CD4-positive, alpha-beta T cell treated with Interleukin-4 for 1 hour (primary cell): ENCODE data around the gene RPS6KA5.
"Not testable (repeated sequence)": the region's sequence is repeated elsewhere in the genome, so short reads cannot be mapped to it uniquely, and the experiment has no call there.

Experiments
- DNase-seq, 2 donors: peaks; one replicate each; pipeline ENCODE4 v3.0.0-alpha.2; 2020 to 2022

The RPS6KA5 gene

DNA sequence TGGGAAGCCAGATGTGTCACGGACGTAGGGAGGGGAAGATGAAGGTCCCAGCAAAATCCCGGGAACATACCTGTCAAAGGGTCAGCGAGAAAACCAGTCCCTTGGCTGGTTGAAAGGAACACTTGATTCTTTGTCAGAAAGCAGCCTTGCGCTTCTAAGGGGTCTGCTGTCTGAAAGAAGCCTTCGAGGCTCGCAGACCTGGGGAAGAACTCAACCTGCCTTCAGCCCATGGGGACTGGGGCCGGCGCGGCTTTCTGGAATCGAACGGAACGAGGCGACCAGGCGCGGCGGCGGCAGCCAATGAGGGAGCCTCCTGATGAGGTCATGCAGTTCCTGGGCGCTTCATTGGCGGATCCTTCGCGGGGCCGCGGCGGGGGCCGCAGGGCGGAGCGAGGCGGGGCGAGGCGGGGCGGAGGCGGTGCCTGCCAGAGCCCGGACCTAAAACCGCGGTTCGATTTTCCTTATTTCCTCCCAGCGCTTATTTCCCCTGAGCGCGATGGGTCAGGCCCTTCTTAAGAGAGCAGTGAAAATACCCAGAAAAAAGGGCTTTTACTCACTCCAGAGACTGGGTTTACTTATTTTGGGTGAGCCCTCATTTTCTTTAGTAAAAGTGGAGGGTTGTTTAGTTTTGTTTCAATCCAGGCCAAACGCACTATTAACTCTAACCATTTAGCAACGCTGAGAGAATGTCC is 232.4 kb downstream of the RPS6KA5 start:
- peak; percentile 92 to 93 for DNase-seq

DNA sequence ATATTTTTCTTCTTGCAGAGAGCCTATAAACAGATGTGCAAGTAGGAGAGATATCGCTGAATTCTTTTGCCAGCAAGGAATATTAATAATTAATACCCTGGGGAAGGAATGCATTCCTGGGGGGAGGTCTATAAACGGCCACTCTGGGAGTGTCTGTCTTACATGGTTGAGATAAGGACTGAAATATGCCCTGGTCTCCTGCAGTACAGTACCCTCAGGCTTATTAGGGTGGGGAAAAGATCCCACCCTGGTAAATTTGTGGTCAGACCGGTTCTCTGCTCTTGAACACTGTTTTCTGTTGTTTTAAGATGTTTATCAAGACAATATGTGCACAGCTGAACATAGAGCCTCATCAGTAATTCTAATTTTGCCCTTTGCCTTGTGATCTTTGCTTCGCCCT is 236.9 kb downstream of the RPS6KA5 start:
- not testable (repeated sequence) for DNase-seq

DNA sequence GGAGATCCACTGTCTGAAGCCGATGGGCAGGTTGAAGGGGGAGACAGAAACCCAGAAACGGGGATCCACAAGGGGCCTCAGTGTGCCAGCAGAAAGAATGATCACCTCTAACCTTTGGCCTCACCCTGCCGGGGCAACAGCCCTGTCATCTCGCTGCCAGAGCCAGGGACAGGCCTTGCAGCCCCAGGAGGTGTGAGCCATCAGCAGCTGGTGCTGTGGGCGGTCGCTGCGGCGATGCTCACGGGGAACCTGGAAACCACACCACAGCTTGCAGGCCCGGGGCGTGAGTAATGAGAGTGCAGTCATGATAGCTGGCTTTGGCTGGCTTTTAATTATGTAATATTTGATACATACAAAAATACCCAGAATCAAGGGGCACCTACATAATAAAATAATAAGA is 239.5 kb downstream of the RPS6KA5 start:
- peak; percentile 69 to 70 for DNase-seq

DNA sequence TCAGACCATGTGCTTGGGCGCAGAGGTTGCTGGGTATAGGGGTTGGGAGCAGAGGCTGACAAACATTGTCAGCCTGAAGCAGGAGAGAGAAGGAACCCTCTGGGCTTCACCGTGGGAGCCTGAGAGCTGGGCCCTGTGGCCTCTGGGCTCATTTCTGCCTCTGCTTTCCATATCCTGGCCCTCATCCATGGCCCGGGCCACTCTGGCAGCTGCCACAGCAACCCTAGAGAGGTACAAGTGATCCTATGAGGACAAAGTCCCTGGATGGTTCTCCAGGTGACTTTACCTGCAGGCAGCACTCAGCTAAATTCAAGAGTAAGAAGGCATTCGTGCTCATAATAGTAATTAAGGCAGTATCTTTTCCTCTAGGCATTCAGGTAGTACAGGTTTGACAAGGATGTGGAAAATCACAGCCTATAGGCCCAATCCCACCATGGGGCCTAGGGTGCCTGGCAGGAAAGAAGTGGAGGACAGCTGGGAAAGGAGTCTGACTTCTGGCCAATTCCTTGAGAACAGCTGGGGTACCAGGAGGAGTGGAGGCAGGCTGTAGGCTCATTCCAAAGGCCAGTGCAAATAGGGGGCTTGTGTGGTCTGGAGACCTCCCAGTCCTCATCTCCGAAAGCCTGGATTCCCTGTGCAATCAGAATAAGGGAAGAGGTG is 240.6 kb downstream of the RPS6KA5 start:
- DNase-seq: no peak

DNA sequence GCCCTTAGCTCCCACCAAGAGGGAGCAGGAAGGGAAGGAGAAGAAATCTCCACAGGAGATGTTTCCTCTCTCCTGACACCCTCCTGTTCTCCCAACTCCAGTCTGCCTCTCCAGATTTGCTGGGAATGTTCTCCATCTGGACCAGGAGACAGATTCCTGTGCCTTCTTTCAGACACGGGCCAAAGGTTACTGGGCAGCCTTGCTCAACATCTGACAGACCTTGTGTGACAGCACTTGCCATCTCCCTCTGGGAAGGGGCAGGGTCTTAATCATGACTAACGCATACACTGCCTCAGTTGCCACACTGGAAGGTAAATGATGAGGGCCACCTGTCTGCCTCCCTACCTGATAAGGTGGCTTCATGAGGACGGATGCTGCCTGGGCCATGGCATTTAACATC is 241.7 kb downstream of the RPS6KA5 start:
- DNase-seq: no peak

DNA sequence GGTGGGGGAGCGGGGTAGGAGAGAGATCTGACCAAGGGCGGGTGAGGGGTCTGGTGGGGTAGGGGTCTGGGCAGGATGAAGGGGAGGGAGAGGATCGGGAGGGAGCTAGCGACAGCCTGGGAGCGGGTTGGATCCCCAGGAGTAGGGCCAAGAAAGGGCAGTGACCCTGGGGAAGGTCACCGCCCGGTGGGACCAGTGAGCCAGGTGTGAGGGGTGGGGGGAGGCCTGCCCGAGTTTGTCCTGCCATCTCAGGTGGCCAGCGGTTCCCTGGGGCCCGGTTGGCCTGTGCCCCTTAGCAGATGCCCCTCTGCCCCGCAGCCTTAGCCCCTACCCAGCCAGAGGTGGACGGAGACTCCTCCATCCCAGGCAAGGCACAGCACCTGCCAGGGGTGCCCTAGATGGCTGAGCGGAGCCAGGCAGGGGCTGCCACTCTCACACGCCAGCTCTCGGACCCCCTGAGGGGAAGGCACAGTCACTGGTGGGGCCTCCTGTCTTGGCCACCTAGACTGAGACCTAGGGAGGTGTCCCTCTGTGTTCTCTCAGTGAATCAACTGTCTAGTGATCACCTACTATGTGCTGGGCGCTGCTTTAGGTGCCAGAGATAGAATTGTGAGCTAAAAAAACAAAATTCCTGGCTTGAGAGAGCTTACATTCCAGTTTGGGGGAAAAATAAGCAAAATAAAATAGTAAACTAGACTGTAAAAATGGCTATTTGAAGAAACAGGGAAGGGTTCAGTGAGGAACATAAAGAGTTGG is 243.6 kb downstream of the RPS6KA5 start:
- DNase-seq: no peak

DNA sequence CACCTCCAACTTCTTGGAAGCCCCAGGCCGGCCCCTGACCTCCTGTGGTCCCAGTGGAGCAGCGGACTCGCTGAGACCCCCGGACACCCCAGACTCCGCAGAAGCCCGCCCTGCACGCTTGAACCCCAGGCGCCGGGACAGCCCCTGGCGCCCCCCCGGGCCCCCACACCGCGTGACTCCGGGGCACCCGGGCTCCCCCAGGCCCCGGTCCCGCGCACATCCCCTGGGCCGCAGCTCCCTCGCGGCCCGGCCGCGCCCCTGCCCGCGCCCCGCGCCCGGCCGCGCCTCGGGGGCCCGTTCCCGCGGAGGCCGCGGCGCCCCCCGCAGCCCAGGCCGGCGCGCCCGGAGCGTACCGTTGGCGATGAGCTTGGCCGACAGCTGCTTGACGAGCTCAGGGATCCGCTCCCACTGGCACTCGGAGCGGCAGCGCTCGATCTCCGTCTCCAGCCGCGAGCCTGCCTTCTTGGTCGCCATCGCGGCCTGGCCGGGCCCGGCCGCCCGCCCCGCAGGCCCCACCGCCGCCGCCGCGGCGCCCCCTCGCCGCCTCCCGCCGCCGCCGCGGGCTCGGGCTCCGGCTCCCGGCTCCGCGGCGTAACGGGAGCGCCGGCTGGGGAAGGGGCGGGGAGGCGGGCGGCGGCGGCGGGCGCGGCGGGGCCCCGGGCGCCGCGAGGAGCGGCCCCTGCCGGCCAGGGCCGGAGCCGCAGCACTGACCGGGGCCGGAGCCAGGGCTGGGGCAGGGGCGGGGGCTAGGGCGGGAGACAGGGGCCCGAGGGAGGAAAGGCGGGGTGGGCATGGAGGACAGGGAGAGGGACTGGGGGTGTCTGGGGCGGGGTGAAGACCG is 244.4 kb downstream of the RPS6KA5 start, which contains the start of gene TTC7B:
TSS of gene TTC7B (minus strand) at position 609 of the 841 bp plus-strand sequence. CDS start at position 474, 135 bp downstream.
- peak in 1 of 2 donors; percentile 26 for DNase-seq

DNA sequence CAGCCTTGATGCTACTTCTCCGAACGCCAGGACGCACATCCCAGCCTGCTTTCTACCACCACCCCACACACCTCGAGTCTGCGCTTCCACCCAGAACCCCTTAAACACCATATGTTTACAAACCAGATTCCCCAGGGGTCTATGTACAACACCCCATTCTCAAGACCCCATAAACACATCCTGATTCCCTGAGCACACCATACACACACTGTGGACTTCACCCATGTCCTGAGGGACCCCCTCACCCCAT is 244.9 kb downstream of the RPS6KA5 start:
- DNase-seq: no peak

DNA sequence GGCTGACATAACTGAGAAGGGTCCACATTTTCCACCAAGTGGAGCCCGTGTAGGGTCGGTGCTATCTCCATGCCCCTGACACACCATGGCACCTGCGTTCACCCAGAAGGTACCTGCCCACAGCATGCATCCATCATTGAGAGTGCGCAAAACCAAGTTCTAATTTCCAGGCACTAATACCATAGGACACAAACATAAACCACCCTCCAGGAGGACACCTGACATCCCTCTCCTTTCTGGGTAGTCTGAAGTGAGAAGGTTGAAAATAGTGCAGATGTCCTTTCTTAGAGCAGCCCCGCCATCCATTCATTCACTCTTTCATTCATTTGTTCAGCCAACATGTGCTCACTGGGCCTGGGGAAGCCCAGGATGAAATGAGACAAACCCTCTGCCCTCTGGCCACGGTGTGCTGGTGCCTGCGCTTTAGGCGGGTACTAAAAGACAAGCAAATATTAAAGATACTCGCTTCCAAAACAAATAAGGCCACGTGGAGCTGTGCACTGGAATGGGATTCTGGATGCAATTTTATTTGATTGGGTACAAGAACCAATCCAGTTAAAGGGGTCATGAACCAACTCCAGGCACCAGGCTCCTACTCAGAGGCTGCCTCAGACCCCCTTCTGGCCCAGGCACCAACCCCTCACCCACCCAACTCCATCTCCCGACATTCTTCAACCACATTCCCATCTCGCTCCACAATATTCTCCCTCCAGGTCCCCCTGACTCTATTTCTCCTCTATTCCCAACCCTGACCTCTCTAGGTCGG is 245.5 kb downstream of the RPS6KA5 start:
- no peak for DNase-seq

DNA sequence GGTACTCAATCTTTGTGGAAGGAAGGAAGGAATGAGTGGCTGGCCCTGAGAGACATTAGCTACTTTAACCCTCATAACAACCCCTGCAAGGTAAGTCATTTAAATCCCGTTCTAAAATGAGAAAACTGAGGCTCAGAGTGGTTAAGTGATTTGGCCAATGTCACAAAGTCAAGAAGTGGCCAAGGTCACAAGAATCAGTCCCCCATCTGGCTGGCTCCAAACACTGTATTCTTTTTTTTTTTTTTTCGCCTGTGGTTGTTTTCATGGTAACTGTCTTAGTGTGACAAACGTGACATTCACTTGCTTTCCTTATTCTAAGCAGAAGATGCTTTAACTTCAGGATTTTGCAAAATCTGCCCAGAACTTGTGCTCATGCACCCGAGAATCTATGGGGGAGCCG is 247.0 kb downstream of the RPS6KA5 start:
- DNase-seq: no peak

DNA sequence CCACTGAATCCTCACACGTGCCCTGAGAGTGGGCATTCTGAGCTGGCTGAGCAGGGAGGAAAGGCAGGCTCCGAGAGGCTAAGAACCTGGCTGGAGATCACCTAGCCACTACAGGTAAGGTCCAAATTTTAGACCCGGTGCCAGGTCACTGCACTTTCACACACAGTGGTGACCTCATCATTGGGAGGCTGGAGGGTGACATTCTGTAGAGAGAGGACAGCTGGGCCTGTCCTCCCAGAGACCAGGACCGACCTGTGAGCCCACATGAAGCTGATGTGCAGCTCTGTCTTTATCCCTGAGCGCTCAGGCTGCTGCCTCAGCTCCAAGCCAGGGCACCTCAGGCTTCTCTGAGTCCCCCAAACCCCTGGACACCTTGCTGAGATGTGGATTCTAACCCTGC is 248.3 kb downstream of the RPS6KA5 start:
- no peak for DNase-seq

DNA sequence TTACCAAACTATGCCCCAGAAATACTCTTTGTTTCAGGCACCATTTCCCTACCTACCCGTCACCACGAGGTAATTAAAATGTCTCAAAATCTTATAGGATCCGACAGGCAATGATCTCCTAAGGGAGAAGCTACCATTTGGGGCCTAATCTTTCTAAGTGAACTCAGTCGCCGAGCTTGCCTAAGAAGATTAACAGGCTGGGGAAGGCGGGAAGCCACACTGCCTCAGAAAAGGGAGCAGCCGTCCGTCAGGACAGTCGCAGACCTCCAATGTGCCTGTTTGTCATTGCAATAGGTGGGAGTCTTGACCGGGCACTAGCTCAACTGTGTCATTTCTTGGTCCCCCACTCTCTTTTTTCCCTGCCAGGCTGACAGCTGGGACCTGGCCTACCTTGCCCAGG is 248.8 kb downstream of the RPS6KA5 start:
- DNase-seq: no peak

DNA sequence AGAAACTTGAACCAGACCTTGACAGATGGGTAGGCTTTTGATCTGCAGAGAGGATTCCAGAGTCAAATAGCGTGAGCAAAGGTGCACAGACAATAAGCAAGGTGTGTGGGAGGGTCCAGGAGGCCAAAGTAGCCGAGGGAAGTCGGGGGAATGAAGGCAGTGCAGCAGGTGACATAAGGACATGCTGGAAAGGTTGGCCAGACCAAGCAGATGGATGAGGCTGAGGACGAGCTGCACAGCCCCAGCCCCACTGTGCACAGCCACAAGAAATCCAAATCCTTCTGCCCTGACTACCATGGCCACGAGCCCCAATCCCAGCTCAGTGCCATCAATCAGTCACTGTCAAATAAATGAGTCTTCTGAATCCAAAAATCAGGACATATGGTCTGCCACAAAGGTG is 249.6 kb downstream of the RPS6KA5 start:
- DNase-seq: no peak

DNA sequence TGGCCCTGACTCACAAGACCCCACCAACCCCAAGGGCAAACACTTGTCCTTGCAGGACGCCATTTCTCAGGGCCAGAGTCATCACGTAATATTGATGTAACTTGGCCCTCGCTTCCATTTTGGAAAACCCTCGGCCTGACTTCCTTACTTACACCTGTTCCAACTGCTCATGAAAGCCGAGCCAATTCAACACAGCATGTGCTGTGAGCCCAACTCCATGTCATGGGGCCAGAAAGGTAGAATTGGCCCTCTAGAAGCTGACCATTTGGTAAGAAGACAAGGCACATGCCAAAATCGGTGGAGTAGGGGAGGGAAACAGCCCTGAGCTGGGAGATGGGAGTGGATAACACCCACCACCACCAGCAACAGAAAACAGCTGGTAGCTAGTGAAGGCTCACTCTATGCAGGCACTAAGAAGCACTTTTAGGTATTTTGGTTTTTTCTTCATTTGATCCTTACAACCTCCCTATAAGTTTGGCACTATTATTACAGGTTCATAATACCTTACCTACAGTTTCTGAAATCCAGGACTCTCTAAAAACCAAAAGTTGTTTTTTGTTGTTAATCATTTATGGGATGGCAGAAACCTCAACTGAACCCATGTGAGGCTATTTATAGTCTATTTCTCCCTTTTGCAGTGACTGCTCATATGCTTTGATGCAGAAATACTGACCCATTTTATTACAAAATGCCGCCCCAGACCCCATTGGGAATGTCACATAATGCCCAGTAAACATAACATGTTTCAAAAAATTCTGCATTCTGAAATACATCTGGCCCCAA is 250.7 kb downstream of the RPS6KA5 start:
- no peak for DNase-seq

DNA sequence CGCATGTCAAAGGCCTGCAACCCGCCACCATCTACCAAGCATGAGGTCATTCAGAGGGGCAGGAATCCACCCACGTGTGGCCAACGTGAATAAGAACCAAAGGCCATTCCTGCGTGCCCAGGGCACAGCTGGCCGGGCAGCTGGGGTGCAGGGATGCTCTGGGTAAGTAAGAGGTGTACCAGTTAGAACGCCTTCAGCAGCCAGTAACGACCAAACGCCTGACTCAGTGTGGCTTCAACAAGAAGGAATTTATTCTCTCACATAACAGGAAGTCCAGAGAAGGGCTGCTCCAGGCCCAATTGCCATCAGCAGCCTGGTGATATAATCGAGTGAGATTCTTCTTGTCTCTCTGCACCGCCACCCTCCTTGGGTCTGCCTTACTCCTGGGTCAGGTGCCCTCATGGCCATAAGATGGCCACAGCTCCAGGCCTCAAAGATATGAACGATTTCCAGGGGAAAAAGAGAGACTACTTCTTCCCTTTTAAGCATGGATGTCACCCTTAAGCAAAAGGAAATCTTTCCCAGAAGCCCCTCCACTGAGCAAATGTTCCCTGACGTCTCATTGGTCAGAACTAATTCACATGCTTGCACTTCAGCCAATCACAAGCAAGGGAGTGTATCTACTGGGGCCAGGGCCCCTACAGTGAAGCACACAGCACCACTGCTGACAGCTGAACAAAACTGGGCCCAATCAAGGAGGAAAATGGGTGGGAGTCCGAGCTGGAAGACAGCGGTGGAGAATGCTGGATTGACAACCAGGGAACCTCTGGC is 251.5 kb downstream of the RPS6KA5 start:
- no peak for DNase-seq

DNA sequence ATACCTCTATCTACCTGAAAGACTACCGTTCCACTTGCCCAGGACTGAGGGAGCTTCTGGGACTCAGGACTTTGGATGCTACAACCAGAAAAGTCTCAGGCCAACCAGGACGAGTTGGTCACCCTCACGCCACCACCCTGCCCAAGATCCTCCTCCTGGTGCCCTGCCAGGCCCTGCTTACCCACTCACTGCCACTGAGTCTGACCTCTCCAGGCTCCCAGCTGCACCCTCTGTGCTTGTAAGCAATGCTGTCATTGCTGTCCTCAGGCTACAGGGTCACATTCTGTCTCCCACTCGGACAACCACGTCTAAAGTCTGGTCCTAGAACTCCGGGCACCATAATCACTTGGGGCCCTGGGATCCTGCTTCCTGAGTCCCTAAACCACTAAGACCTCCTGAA is 253.4 kb downstream of the RPS6KA5 start:
- no peak for DNase-seq

DNA sequence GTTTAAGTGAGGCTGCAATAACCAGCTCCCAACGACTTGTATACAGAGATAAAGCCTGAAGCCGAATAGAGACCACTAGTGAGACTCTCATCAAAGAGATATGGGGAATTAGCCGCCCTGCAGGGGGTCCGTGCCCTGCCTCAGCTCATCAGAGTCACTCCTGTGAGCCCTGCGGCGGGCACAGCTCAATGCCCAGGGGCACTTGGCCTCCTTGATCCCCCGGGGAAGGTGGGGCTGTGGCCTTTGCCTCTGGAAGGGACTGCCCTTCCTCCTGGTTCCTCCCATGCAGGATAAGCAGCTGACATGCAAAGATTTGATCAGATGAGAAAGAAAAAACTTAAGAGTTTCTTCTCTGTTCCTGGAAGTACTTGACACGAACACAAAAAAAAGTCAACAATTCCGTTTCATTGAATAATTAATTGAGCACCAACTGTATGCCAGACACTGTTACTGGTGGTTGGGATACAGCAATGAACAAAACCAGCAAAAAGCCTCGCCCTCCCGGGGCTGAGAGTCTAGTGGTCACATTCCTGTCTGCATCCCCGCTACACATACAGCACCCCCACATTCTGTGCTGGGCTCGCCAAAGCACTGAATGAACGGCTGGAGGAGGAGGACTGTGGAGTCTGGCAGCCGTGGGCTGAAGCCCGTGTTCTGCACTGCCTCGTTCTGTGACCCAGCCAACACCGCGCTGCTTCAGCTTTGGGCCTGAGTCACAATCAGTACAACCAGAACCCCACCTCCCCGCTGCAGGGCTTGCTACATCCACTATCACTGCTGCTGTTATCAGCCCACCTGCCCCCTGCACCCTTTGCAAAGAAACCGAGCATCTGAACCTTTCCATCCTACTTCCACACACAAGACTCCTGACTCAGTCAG is 254.5 kb downstream of the RPS6KA5 start:
- no peak for DNase-seq

DNA sequence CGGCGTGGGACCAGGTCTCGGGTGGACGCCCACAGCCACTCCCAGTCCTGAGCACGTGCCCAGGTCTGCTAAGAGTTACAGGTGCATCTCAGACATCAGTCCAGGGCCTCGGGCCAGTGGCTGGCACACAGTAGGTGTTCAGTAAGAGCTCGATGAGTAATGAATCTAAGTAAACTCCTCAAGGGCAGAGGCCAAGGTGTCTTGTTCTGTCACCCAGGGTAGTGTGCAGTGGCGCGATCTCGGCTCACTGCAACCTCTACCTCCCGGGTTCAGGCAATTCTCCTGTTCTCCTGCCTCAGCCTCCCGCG is 255.4 kb downstream of the RPS6KA5 start:
- DNase-seq: no peak

DNA sequence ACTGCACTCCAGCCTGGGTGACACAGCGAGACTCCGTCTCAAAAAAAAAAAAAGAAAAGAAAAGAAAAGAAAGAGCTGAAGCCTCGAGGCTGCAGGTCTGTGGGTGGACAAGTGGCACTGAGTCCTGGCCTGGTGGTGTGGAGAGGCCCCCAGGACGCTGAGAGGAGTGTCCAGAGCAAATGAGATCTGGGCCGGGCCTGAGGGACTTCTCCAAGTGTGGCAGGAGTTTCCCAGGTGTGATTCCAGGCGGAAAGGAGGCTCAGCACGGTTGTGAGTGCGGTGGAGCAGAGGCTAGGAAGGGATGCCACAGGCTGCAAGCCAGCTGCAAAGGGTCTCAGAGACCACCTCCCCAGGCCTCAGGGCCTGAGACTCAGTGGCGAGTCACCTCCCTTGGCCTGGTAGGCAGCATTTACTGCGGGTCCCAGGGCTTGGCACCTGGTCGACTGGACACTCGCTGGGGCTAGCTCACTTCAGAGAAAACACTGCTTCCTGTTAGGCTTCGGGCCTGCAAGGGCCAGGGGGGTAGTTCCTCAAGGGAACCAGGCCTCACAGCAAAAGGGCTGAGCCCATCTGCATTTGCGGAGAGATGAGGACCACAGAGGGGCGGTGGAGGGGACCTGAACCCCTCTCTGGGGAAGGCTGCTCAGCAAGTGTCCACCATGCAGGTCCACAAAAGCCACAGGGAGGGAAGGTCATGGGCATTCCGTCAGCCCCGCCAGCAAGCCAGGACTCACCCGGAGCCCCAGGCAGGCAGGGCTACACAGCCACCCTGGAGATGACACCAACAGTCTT is 256.0 kb downstream of the RPS6KA5 start:
- DNase-seq: no peak
